Measurements from ENCODE around the gene SPOCD1. TPM values are rescaled to one million over a fixed set of nuclear protein-coding genes. Genes with fewer than 3 reads are reported as not detected.

The SPOCD1 gene
- total RNA-seq, 2 donors from 2014 or later, result 6.6 to 10.6 TPM

DNA sequence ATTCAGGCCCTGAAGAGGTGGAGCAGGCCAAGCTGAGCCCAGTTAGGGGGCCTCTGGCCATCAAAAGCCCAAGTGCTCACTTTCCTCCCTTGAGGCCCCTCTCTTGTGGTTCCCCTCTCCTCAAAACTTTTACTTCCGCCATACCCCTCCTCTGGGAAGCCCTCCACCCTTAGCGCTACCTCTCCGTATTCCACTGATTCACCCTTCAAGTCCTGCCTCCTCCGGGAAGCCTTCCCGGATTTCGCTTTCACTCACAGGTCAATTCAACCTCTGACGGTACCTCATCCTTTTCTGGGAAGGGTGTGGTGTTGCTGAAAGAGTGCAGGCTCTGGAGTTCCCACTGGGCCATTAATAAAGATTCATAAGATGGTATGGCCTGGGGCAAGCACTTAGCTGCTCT is 19.1 kb downstream of the SPOCD1 start:
- TF ChIP-seq, protein P1, sequence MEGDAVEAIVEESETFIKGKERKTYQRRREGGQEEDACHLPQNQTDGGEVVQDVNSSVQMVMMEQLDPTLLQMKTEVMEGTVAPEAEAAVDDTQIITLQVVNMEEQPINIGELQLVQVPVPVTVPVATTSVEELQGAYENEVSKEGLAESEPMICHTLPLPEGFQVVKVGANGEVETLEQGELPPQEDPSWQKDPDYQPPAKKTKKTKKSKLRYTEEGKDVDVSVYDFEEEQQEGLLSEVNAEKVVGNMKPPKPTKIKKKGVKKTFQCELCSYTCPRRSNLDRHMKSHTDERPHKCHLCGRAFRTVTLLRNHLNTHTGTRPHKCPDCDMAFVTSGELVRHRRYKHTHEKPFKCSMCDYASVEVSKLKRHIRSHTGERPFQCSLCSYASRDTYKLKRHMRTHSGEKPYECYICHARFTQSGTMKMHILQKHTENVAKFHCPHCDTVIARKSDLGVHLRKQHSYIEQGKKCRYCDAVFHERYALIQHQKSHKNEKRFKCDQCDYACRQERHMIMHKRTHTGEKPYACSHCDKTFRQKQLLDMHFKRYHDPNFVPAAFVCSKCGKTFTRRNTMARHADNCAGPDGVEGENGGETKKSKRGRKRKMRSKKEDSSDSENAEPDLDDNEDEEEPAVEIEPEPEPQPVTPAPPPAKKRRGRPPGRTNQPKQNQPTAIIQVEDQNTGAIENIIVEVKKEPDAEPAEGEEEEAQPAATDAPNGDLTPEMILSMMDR (IDR thresholded peaks at IDR 0.05), result no peak
- no peak for DNase-seq (ENCODE audit: low spot score)
- Histone ChIP-seq H3K27ac (no peak overlapping the region), H3K27me3 (replicated peaks; ENCODE audit: insufficient read depth) (no peaks in the 10 kb centered on the region), H3K9me3 (no peaks in the 10 kb centered on the region), H3K4me1 (ENCODE audit: control insufficient read depth in 1 of 2, low read depth in 2 of 2) (peaks cover 5 to 15% of the 10 kb centered on the region in 2 donors), H3K4me3 (no peak overlapping the region), H3K36me3 (no peaks in the 10 kb centered on the region)
- no peak for ATAC-seq (ENCODE audit: insufficient number of reproducible peaks, low FRiP score, low read depth)

DNA sequence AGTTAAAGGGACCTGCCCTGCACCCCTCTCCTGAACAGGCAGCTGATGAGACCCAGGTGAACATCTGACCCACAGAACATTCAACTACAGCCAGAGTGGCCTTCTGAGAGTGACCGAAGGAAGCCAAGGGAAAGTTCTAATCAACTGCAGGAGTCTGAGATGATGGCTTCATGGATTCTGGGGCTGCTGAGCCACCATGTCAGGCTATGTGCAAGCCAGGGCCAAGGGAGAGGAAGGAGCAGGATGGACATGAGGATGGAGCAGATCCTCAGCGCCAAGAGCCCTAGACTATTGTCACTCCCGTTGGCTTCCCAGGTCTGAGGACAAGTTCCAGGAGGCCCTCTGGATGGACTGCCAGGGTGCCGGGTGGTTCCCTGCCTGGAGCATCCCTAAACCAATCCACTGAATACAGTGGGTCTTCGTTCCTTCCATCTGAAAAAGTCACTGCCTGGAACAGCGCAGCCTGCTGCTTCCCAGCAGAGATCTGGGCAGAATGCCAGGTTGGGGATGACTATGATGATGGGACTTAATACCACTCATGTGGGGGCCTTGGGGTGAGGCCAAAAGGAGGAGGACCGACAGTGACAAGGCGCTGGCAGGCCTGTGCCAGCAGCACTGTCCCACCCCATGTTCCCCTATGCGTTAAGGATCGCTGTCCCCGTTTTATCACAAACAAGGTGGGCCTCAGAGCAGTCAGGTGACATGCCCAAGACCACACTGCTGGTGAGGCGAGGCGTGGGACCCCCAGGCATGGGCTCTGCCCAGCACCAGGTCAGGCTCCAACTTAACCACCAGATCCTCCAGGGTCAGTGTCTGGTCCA is 19.8 kb downstream of the SPOCD1 start:
- H3K27me3 ChIP-seq (replicated peaks; ENCODE audit: insufficient read depth), result no peaks in the 10 kb centered on the region
- no peak for DNase-seq (ENCODE audit: low spot score)
- H3K4me3 ChIP-seq, result no peak overlapping the region
- no peak overlapping the region for H3K27ac ChIP-seq
- H3K9me3 ChIP-seq, result no peaks in the 10 kb centered on the region
- TF ChIP-seq, protein P1 (IDR thresholded peaks at IDR 0.05), result no peak
- no peak for ATAC-seq (ENCODE audit: insufficient number of reproducible peaks, low FRiP score, low read depth)
- peaks cover 5 to 15% of the 10 kb centered on the region in 2 donors for H3K4me1 ChIP-seq (ENCODE audit: control insufficient read depth in 1 of 2, low read depth in 2 of 2)
- no peaks in the 10 kb centered on the region for H3K36me3 ChIP-seq

DNA sequence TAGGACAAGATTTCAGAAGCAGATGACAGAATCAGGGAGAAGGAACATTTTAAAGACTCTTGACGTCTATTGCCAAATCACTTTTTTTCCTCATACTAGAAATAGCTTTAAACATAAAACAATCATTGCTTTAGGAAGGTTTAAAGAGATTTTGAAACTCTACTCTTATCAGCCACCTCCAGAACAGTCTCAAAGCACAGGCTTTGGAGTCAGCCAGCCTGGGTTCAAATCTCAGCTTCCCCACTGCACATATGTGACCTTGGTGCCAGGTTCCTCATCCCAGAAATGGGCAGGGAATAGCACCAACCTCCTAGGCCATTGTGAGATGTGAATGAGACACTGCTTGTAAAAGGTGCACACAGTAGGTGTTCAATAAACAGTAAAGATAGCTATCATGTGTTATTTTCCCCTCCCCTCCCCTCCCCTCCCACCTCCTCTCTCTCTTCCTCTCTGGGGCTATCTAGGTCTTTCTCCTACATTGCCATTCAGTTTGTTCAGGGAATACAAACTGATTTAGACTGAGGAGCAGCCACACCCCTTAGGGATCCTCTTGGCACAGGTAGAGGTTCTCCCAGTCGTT is 20.6 kb downstream of the SPOCD1 start:
- TF ChIP-seq, protein P1 (IDR thresholded peaks at IDR 0.05), result no peak
- Histone ChIP-seq H3K9me3 (no peaks in the 10 kb centered on the region), H3K27ac (no peak overlapping the region), H3K4me1 (ENCODE audit: control insufficient read depth in 1 of 2, low read depth in 2 of 2) (peaks cover 5 to 15% of the 10 kb centered on the region in 2 donors), H3K36me3 (no peaks in the 10 kb centered on the region), H3K4me3 (no peak overlapping the region), H3K27me3 (replicated peaks; ENCODE audit: insufficient read depth) (no peaks in the 10 kb centered on the region)
- ATAC-seq (ENCODE audit: insufficient number of reproducible peaks, low FRiP score, low read depth) (no peak), DNase-seq (ENCODE audit: low spot score) (no peak)

DNA sequence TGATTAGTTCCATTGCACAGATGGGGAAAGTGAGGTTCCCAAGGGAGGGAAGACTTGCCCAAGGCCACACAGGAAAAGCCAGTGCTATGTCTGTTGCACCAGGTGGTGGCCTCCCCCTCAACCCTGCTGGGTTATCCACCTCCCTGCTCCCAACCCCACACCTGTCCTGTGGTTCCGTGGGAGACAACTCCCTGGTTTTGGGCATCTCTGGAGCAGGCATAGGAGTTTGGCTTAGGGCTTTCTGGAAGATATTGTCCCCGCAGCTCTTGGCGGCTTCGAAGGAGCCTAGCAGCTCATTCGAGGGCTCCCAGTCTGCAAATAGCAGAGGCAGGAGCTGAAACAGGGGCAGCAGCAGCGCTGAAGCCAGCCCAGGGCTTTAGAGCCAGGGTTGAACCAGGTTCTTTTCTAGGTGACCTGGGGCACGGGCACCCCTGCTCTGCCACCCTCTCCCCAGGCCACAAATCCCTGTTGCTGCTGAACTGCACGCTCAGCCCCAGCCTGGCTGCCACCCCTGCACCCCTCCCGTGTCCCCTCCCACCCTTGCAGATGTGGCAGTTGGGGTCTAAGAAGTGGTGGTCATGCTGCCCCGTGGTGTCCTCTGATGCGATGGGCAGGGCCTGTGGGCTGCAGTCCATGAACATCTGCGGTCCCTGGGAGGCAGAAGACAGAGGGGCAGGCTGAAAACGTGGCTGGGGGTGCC is 22.1 kb downstream of the SPOCD1 start:
- H3K36me3 ChIP-seq, result no peaks in the 10 kb centered on the region
- H3K4me1 ChIP-seq (ENCODE audit: control insufficient read depth in 1 of 2, low read depth in 2 of 2), result peaks cover 5 to 9% of the 10 kb centered on the region in 2 donors
- no peaks in the 10 kb centered on the region for H3K9me3 ChIP-seq
- ATAC-seq (ENCODE audit: insufficient number of reproducible peaks, low FRiP score, low read depth) (no peak), DNase-seq (ENCODE audit: low spot score) (no peak)
- TF ChIP-seq, protein P1 (IDR thresholded peaks at IDR 0.05), result no peak
- no peaks in the 10 kb centered on the region for H3K27me3 ChIP-seq (replicated peaks; ENCODE audit: insufficient read depth)
- H3K4me3 ChIP-seq, result no peak overlapping the region
- no peak overlapping the region for H3K27ac ChIP-seq

DNA sequence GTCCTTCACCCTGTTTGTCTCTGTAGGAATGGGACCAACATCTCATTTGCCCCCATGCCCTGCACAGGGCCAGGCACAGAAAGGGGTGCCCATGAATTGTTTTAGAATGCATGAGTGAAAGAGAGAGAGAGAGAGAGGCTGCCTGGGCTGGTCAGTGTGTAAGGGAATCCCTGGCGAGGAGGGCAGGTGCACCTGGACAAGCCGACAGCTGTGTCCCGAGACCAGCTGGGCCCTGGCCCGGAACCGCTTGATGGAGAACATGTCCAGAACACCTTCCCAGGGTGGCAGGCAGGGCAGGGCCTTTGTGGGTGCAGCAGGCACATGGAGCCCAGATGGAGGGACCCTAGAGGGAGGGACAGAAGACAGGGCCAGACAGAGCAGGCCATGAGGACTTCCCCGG is 22.7 kb downstream of the SPOCD1 start:
- ATAC-seq (ENCODE audit: insufficient number of reproducible peaks, low FRiP score, low read depth) (no peak), DNase-seq (ENCODE audit: low spot score) (no peak)
- Histone ChIP-seq H3K27ac (no peak overlapping the region), H3K27me3 (replicated peaks; ENCODE audit: insufficient read depth) (no peaks in the 10 kb centered on the region), H3K4me3 (no peak overlapping the region), H3K9me3 (no peaks in the 10 kb centered on the region), H3K36me3 (no peaks in the 10 kb centered on the region), H3K4me1 (ENCODE audit: control insufficient read depth in 1 of 2, low read depth in 2 of 2) (peaks cover 2 to 5% of the 10 kb centered on the region in 2 donors)
- TF ChIP-seq, protein P1 (IDR thresholded peaks at IDR 0.05), result no peak

Data from thoracic aorta (tissue), 2 donors.